DND-41 (cell line): Measurements from ENCODE around the gene ARHGAP24.
"Not testable (repeated sequence)": the region's sequence is repeated elsewhere in the genome, so short reads cannot be mapped to it uniquely, and the experiment has no call there.

Experiments used
- ATAC-seq: fragments of 200-7000 bp; cut with Tn5 transposase; 3 replicates; pipeline ENCODE4 v1.9.1; 2021; ENCODE audit warnings: low read depth; ENCODE audit not compliant: insufficient read depth
- DNase-seq: peaks from one replicate; pipeline ENCODE4 v3.0.0-alpha.2; 2020
- H2AFZ ChIP-seq: 2 replicates; pipeline ENCODE4 v1.6.0; 2012; ENCODE audit warnings: low read depth, low read length
- H3K27ac ChIP-seq: 2 replicates; pipeline ENCODE4 v1.5.1; 2012; ENCODE audit warnings: low read length, inconsistent platforms
- H3K27me3 ChIP-seq: fragments of 200-600 bp; sonication (generic); 2 replicates; pipeline ENCODE4 v1.6.0; 2012; ENCODE audit warnings: low read length, mild to moderate bottlenecking, inconsistent platforms; ENCODE audit not compliant: insufficient read depth, poor library complexity
- H3K36me3 ChIP-seq: 2 replicates; pipeline ENCODE4 v1.5.1; 2012; ENCODE audit warnings: low read length, inconsistent platforms; ENCODE audit not compliant: insufficient read depth
- H3K4me1 ChIP-seq: 2 replicates; pipeline ENCODE4 v1.5.1; 2012; ENCODE audit warnings: mild to moderate bottlenecking, low read length; ENCODE audit not compliant: insufficient read depth
- H3K4me2 ChIP-seq: 2 replicates; pipeline ENCODE4 v1.6.0; 2012; ENCODE audit warnings: mild to moderate bottlenecking, moderate library complexity, low read length, inconsistent platforms; ENCODE audit not compliant: insufficient read depth
- H3K4me3 ChIP-seq, 2 experiments: fragments of 200-600 bp in 1 of 2; shearing (Covaris generic) in 1 of 2; 2 replicates each; pipeline ENCODE4 v1.5.1; 2012 to 2016; ENCODE audit warnings: inconsistent platforms in 2 of 2, low read length in 2 of 2, mild to moderate bottlenecking in 2 of 2, low read depth in 1 of 2, moderate library complexity in 1 of 2
- H3K79me2 ChIP-seq: 2 replicates; pipeline ENCODE4 v1.6.0; 2012; ENCODE audit warnings: low read length, inconsistent platforms; ENCODE audit not compliant: insufficient read depth
- H3K9ac ChIP-seq: 2 replicates; pipeline ENCODE4 v1.6.0; 2012; ENCODE audit warnings: low read depth, mild to moderate bottlenecking, inconsistent platforms, low read length, moderate library complexity
- H3K9me3 ChIP-seq: 2 replicates; pipeline ENCODE4 v1.5.1; 2012; ENCODE audit warnings: low read length, moderate library complexity, mild to moderate bottlenecking, inconsistent platforms; ENCODE audit not compliant: insufficient read depth, severe bottlenecking
- H4K20me1 ChIP-seq: 2 replicates; pipeline ENCODE4 v1.6.0; 2012; ENCODE audit warnings: low read length; ENCODE audit not compliant: insufficient read depth
- EZH2 ChIP-seq: IDR thresholded peaks from 3 replicates; pipeline ENCODE4 v1.6.1; 2012; ENCODE audit warnings: borderline replicate concordance, low read depth, mild to moderate bottlenecking, moderate library complexity, low read length, inconsistent platforms; ENCODE audit not compliant: severe bottlenecking
- TF ChIP-seq, protein P1 (sequence below): IDR thresholded peaks from 2 replicates; pipeline ENCODE4 v1.5.1; 2012; ENCODE audit warnings: borderline replicate concordance, low read length, moderate library complexity, mild to moderate bottlenecking; ENCODE audit not compliant: poor library complexity, severe bottlenecking; ENCODE audit errors: extremely low read depth

ARHGAP24 gene

DNA sequence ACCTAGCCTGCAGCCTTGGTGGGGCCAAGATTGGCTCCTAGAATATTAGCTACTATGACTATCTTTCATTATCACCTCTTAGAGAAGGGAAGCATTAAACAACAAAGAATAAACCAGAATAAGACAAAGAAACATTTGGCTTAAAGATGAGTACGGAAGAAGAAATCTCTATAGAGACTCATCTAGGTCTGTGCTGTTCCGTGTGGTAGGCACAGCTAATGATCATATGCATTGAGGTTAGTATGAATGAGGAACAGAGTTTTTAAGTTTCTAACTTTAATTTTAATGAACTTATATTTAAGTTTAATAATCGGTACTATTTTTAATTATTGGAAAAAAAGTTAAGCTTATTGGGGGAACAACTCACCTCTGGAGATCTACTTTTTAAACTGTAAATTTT lies 24.6 kb downstream of the ARHGAP24 start:
- Histone ChIP-seq H3K36me3 (no peaks in the 10 kb centered on the region), H3K9me3 (no peaks in the 10 kb centered on the region), H3K4me1 (no peaks in the 10 kb centered on the region), H3K4me2 (no peak overlapping the region), H2AFZ (no peak overlapping the region), H4K20me1 (no peaks in the 10 kb centered on the region), H3K27me3 (no peaks in the 10 kb centered on the region), H3K4me3 (no peak overlapping the region), H3K79me2 (no peaks in the 10 kb centered on the region), H3K27ac (no peak overlapping the region), H3K9ac (no peak overlapping the region)
- TF ChIP-seq, protein P1, sequence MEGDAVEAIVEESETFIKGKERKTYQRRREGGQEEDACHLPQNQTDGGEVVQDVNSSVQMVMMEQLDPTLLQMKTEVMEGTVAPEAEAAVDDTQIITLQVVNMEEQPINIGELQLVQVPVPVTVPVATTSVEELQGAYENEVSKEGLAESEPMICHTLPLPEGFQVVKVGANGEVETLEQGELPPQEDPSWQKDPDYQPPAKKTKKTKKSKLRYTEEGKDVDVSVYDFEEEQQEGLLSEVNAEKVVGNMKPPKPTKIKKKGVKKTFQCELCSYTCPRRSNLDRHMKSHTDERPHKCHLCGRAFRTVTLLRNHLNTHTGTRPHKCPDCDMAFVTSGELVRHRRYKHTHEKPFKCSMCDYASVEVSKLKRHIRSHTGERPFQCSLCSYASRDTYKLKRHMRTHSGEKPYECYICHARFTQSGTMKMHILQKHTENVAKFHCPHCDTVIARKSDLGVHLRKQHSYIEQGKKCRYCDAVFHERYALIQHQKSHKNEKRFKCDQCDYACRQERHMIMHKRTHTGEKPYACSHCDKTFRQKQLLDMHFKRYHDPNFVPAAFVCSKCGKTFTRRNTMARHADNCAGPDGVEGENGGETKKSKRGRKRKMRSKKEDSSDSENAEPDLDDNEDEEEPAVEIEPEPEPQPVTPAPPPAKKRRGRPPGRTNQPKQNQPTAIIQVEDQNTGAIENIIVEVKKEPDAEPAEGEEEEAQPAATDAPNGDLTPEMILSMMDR, result no peak
- no peak for TF ChIP-seq EZH2
- DNase-seq (no peak), ATAC-seq (no peak)

DNA sequence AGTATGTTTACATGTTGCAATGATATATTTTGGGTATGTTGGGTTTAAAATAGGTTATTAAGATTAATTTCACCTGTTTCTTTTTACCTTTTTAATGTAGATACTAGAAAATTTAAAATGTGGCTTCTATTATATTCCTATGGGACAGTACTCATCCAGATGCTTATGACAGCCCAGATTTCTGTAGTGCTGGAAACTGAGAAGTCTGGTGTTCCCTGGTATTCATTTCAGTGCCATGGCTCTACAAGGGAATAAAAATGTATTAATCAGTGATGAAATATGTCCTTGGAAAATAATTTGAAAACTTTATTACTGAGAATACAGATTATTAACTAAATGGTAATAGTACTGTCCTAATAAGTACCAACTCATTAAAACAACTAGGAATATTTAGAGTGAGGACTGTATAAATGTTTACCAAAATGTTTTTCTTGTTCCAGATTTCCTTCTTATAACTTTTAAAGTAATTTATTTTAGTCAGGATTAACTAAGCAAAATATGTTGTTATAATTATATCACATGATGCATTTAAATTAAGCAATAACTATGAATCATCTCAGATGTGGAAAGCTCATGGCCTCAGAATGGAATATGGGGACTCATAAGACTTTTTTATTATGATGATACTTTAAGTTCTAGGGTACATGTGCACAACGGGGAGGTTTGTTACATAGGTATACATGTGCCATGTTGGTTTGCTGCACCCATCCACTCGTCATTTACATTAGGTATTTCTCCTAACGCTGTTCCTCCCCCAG lies 25.3 kb downstream of the ARHGAP24 start:
- DNase-seq, result no peak
- Histone ChIP-seq H3K79me2 (no peaks in the 10 kb centered on the region), H3K4me2 (no peak overlapping the region)

DNA sequence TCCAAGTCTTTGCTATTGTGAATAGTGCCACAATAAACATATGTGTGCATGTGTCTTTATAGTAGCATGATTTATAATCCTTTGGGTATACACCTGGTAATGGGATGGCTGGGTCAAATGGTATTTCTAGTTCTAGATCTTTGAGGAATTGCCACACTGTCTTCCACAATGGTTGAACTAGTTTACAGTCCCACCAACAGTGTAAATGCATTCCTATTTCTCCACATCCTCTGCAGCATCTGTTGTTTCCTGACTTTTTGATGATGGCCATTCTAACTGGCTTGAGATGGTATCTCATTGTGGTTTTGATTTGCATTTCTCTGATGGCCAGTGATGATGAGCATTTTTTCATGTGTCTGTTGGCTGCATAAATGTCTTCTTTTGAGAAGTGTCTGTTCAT lies 26.2 kb downstream of the ARHGAP24 start:
- not testable (repeated sequence) for H3K9ac ChIP-seq, H3K4me2 ChIP-seq, H3K4me3 ChIP-seq, ATAC-seq, H3K36me3 ChIP-seq, H3K27me3 ChIP-seq, H3K9me3 ChIP-seq, H3K79me2 ChIP-seq, DNase-seq, H3K4me1 ChIP-seq, H2AFZ ChIP-seq, H4K20me1 ChIP-seq, H3K27ac ChIP-seq

More for the DNA sequence above, 25.3 kb downstream of the ARHGAP24 start:
- Histone ChIP-seq H3K4me1 (no peaks in the 10 kb centered on the region), H3K9ac (no peak overlapping the region), H3K9me3 (no peaks in the 10 kb centered on the region), H3K27me3 (no peaks in the 10 kb centered on the region), H4K20me1 (no peaks in the 10 kb centered on the region), H3K4me3 (no peak overlapping the region), H3K27ac (no peak overlapping the region), H2AFZ (no peak overlapping the region), H3K36me3 (no peaks in the 10 kb centered on the region)
- TF ChIP-seq, protein P1, result no peak
- no peak for TF ChIP-seq EZH2
- no peak for ATAC-seq

DNA sequence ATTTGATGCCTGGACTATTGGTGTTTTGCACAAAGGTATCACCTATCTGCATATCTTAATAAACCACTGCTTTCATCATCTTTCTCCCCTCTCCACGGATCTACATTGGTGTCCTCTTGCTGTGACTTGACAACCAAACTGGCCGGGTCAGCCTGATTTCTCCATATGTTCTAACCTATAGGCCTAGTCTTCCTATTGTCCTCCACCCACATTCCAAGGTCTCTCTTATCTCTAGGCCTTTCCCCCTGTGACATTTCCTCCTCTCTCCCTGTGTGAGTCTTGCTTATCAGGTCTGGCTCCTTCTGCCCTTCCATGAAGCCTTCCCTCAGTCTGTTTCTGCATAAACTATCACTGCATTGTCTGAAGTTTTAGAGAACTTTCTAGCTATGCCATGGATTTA lies 33.7 kb downstream of the ARHGAP24 start:
- H3K9ac ChIP-seq, result no peak overlapping the region
- no peak overlapping the region for H2AFZ ChIP-seq
- H3K9me3 ChIP-seq, result no peaks in the 10 kb centered on the region
- TF ChIP-seq EZH2, result no peak
- TF ChIP-seq, protein P1, result no peak
- H3K27me3 ChIP-seq, result no peaks in the 10 kb centered on the region
- no peaks in the 10 kb centered on the region for H3K36me3 ChIP-seq
- no peaks in the 10 kb centered on the region for H4K20me1 ChIP-seq
- no peak for ATAC-seq
- H3K4me1 ChIP-seq, result no peaks in the 10 kb centered on the region
- H3K4me3 ChIP-seq, result no peak overlapping the region
- H3K27ac ChIP-seq, result no peak overlapping the region
- no peak overlapping the region for H3K4me2 ChIP-seq
- no peaks in the 10 kb centered on the region for H3K79me2 ChIP-seq
- DNase-seq, result no peak
